ENCODE data around the gene RNF214. TPM values are rescaled to one million over a fixed set of nuclear protein-coding genes. Genes with fewer than 3 reads are reported as not detected.
"Not testable (repeated sequence)": the region's sequence is repeated elsewhere in the genome, so short reads cannot be mapped to it uniquely, and the experiment has no call there.

The RNF214 gene
- total RNA-seq, 1 donor from 2014 or later = 16.3 TPM

GRCh38 chr11:117315285-117316196, 83.1 kb downstream of the RNF214 start:
- DNase-seq = no peak

- DNase-seq = peak; percentile 94
These were observed 83.9 kb downstream of the RNF214 start, which contains the start of gene BACE1 for GRCh38 chr11:117316197-117316961. TSS of gene BACE1 (minus strand) at chr11:117316256. CDS start at chr11:117315795, 461 bp downstream.

- DNase-seq = no peak
These were observed 86.3 kb downstream of the RNF214 start for GRCh38 chr11:117318738-117319137.

GRCh38 chr11:117319214-117319840, 86.9 kb downstream of the RNF214 start:
- no peak for DNase-seq

- DNase-seq = not testable (repeated sequence)
These were observed 94.7 kb downstream of the RNF214 start for GRCh38 chr11:117327255-117327566.

- DNase-seq = peak; percentile 98
These were observed 95.3 kb downstream of the RNF214 start, which contains the start of gene CEP164 for GRCh38 chr11:117327567-117328374. TSS of gene CEP164 (plus strand) at chr11:117327854. CDS start at chr11:117338587, 10,733 bp downstream.

- no peak for DNase-seq
These were observed 96.0 kb downstream of the RNF214 start for GRCh38 chr11:117328375-117329010.

GRCh38 chr11:117332843-117333242, 100.4 kb downstream of the RNF214 start:
- no peak for DNase-seq

GRCh38 chr11:117333917-117334316, 101.4 kb downstream of the RNF214 start:
- DNase-seq = no peak

GRCh38 chr11:117334896-117335295, 102.4 kb downstream of the RNF214 start:
- DNase-seq = no peak

GRCh38 chr11:117335399-117335798, 102.9 kb downstream of the RNF214 start:
- no peak for DNase-seq

Small RNA genes lying within 50 kb of the gene (small RNA-seq; reads per million reads assigned to genes)
- not detected for gene RF00564 (ENCODE audit: low replicate concordance)

Other genes starting within 250 kb of the RNF214 start
- 32.0 TPM for gene SIK3, start 134.2 kb upstream of the RNF214 start, total RNA-seq
- 88.1 TPM for gene PAFAH1B2, start 88.4 kb upstream of the RNF214 start, total RNA-seq
- 24.7 TPM for gene SIDT2, start 53.9 kb upstream of the RNF214 start, total RNA-seq
- 119 TPM for gene TAGLN, start 33.3 kb upstream of the RNF214 start, total RNA-seq
- gene PCSK7, start 598 bp upstream of the RNF214 start, total RNA-seq = 42.2 TPM
- 4.9 TPM for gene BACE1-AS, start 58.7 kb downstream of the RNF214 start, total RNA-seq
- 29.1 TPM for gene BACE1, start 83.6 kb downstream of the RNF214 start, total RNA-seq
- 25.8 TPM for gene CEP164, start 95.2 kb downstream of the RNF214 start, total RNA-seq

Measured in tongue (tissue), 3 donors.